ENCODE results near the gene CDH13. TPM values are rescaled to one million over a fixed set of nuclear protein-coding genes. Genes with fewer than 3 reads are reported as not detected.

The CDH13 gene
- total and polyA plus RNA-seq, 9 of the 15 experiments (the other 6 are each of a cell fraction or from before 2014, with no cell fraction given) = 0.03 TPM; not detected in 8

DNA sequence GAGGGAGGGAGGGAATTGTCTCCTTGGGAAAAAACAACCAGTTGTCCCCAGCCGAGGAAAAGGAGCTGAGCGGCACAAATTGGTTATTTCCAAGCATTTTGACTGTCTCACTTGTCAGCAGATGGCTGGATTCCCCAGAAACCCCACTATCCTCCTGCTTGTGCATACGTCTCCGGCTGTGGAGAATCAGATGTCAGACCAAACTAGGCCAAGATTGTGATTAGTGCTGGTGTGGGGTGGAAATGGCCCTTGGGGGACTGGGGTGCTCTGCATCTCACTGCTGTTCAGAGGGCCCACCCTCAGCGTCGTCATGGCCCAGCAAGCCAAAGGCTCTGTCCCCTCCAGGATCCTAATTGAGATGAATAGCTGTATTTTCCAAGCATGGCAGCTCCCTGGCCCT lies 1049.3 kb downstream of the CDH13 start (continued):
- TF ChIP-seq, protein P1, sequence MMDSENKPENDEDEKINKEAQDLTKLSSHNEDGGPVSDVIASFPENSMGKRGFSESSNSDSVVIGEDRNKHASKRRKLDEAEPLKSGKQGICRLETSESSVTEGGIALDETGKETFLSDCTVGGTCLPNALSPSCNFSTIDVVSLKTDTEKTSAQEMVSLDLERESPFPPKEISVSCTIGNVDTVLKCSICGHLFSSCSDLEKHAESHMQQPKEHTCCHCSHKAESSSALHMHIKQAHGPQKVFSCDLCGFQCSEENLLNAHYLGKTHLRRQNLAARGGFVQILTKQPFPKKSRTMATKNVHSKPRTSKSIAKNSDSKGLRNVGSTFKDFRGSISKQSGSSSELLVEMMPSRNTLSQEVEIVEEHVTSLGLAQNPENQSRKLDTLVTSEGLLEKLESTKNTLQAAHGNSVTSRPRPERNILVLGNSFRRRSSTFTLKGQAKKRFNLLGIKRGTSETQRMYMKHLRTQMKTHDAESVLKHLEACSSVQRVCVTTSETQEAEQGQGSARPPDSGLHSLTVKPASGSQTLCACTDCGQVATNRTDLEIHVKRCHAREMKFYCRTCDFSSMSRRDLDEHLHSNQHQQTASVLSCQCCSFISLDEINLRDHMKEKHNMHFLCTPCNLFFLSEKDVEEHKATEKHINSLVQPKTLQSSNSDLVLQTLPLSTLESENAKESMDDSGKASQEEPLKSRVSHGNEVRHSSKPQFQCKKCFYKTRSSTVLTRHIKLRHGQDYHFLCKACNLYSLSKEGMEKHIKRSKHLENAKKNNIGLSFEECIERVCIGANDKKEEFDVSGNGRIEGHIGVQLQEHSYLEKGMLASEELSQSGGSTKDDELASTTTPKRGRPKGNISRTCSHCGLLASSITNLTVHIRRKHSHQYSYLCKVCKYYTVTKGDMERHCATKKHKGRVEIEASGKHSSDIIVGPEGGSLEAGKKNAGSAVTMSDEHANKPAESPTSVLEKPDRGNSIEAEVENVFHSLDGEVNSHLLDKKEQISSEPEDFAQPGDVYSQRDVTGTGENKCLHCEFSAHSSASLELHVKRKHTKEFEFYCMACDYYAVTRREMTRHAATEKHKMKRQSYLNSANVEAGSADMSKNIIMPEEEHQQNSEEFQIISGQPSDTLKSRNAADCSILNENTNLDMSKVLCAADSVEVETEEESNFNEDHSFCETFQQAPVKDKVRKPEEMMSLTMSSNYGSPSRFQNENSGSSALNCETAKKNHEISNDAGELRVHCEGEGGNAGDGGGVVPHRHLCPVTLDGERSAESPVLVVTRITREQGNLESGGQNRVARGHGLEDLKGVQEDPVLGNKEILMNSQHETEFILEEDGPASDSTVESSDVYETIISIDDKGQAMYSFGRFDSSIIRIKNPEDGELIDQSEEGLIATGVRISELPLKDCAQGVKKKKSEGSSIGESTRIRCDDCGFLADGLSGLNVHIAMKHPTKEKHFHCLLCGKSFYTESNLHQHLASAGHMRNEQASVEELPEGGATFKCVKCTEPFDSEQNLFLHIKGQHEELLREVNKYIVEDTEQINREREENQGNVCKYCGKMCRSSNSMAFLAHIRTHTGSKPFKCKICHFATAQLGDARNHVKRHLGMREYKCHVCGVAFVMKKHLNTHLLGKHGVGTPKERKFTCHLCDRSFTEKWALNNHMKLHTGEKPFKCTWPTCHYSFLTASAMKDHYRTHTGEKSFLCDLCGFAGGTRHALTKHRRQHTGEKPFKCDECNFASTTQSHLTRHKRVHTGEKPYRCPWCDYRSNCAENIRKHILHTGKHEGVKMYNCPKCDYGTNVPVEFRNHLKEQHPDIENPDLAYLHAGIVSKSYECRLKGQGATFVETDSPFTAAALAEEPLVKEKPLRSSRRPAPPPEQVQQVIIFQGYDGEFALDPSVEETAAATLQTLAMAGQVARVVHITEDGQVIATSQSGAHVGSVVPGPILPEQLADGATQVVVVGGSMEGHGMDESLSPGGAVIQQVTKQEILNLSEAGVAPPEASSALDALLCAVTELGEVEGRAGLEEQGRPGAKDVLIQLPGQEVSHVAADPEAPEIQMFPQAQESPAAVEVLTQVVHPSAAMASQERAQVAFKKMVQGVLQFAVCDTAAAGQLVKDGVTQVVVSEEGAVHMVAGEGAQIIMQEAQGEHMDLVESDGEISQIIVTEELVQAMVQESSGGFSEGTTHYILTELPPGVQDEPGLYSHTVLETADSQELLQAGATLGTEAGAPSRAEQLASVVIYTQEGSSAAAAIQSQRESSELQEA (IDR thresholded peaks at IDR 0.05; ENCODE audit: low read depth) = no peak
- no peak for TF ChIP-seq HDAC1 (IDR thresholded peaks at IDR 0.05)
- TF ChIP-seq MTA2 (IDR thresholded peaks at IDR 0.05; ENCODE audit: low read depth) = no peak
- TF ChIP-seq CAMTA2 (CRISPR knock-in tag; conservative IDR thresholded peaks at IDR 0.05) = no peak
- no peak for TF ChIP-seq HDAC3 (IDR thresholded peaks at IDR 0.05; ENCODE audit: borderline replicate concordance, partially characterized antibody)
- TF ChIP-seq RBM17 (IDR thresholded peaks at IDR 0.05; ENCODE audit: borderline replicate concordance, low read depth, low read length) = no peak
- no peak for TF ChIP-seq ZNF551 (CRISPR knock-in tag; IDR thresholded peaks at IDR 0.05)
- no peak for TF ChIP-seq ZNF316 (IDR thresholded peaks at IDR 0.05)
- no peak for TF ChIP-seq ZNF589 (CRISPR knock-in tag; IDR thresholded peaks at IDR 0.05; ENCODE audit: low read depth)

Data from K562 (cell line).